HCT116 (cell line): ENCODE measurements around the gene PAX8. TPM values are rescaled to one million over a fixed set of nuclear protein-coding genes. Genes with fewer than 3 reads are reported as not detected.
A peak's percentile ranks its signal among the peaks of the same experiment; 100 is the strongest.
"Not testable (repeated sequence)": the region's sequence is repeated elsewhere in the genome, so short reads cannot be mapped to it uniquely, and the experiment has no call there.

Experiments
- ATAC-seq: fragments of 200-7000 bp; cut with Tn5 transposase; 2 replicates; pipeline ENCODE4 v1.9.1; 2020; ENCODE audit warnings: mild to moderate bottlenecking, moderate library complexity
- BruUV-seq: library from RNA; stranded (reverse); fragments of 400-500 nt; replicated peaks from 2 replicates; lab custom pipeline; 2021; lab: Mats Ljungman, UMichigan
- CTCF ChIA-PET: fragments of 300-600 bp; sonication (Branson Sonifier 250); formaldehyde crosslinking; loops from one replicate; lab custom pipeline; 2021; ENCODE audit warnings: antibody characterized with exemption; lab: Charles Lee
- POLR2A ChIA-PET: fragments of 300-600, 350-600 bp; sonication (Branson Sonifier 250); formaldehyde crosslinking; loops from one replicate; lab custom pipeline; 2021; ENCODE audit warnings: antibody characterized with exemption; lab: Charles Lee
- RAD21 ChIA-PET, 2 experiments: fragments of 300-600 bp; sonication (Branson Sonifier 250); formaldehyde crosslinking; loops; one replicate each; lab custom pipeline; 2023; ENCODE audit warnings: low total read pairs in 2 of 2; ENCODE audit not compliant: uncharacterized antibody in 2 of 2, unreplicated experiment in 2 of 2, low non-redundant PET in 1 of 2; lab: Charles Lee
- DNase-seq: peaks from one replicate; pipeline ENCODE4 v3.0.0-alpha.2; 2010; ENCODE audit warnings: low read depth, low spot score
- H2AFZ ChIP-seq: fragments of 200-600 bp; shearing (Covaris generic), sonication (generic); 2 replicates; pipeline ENCODE4 v1.6.1; 2017; ENCODE audit warnings: low read depth, mixed run types, mixed read lengths, antibody characterized with exemption, low read length; ENCODE audit not compliant: poor library complexity, severe bottlenecking
- H3K27ac ChIP-seq: 2 replicates; pipeline ENCODE4 v1.5.1; 2012; ENCODE audit warnings: low read depth, low read length
- H3K27me3 ChIP-seq: fragments of 200-600 bp; sonication (generic); 2 replicates; pipeline ENCODE4 v1.6.1; 2016; ENCODE audit warnings: mixed run types, low read length, mixed read lengths; ENCODE audit not compliant: insufficient read depth
- H3K36me3 ChIP-seq, 2 experiments: fragments of 200-500 bp in 1 of 2; fragments of 200-600 bp in 1 of 2; sonication (Bioruptor generic) in 1 of 2; sonication (generic) in 1 of 2; 2 replicates each; pipeline versions ENCODE4 v1.5.1 to v1.6.1; 2014 to 2016; ENCODE audit warnings: low read length in 2 of 2, inconsistent platforms in 1 of 2, mixed read lengths in 1 of 2, mixed run types in 1 of 2; ENCODE audit not compliant: insufficient read depth in 2 of 2, control insufficient read depth in 1 of 2
- H3K4me1 ChIP-seq, 2 experiments: fragments of 200-600 bp in 1 of 2; sonication (generic) in 1 of 2; 2 replicates each; pipeline versions ENCODE4 v1.5.1 to v1.6.1; 2012 to 2017; ENCODE audit warnings: low read length in 2 of 2, inconsistent platforms in 1 of 2, mild to moderate bottlenecking in 1 of 2, mixed read lengths in 1 of 2, mixed run types in 1 of 2, moderate library complexity in 1 of 2; ENCODE audit not compliant: insufficient read depth in 2 of 2, control insufficient read depth in 1 of 2
- H3K4me2 ChIP-seq: fragments of 200-600 bp; sonication (generic); 2 replicates; pipeline ENCODE4 v1.6.1; 2017; ENCODE audit warnings: mixed run types, low read length, mixed read lengths
- H3K4me3 ChIP-seq, 2 experiments: fragments of 200-600 bp in 1 of 2; sonication (generic) in 1 of 2; replicated peaks in 1 of 2; 2 replicates each; pipeline ENCODE4 v1.5.1; 2011 to 2016; ENCODE audit warnings: low read length in 2 of 2, control low read depth in 1 of 2, low read depth in 1 of 2, mild to moderate bottlenecking in 1 of 2, mixed read lengths in 1 of 2, mixed run types in 1 of 2
- H3K79me2 ChIP-seq: fragments of 200-600 bp; sonication (generic); 2 replicates; pipeline ENCODE4 v1.6.1; 2017; ENCODE audit warnings: mild to moderate bottlenecking, mixed run types, low read length, moderate library complexity, mixed read lengths; ENCODE audit not compliant: insufficient read depth
- H3K9ac ChIP-seq: fragments of 200-600 bp; sonication (generic); 2 replicates; pipeline ENCODE4 v1.6.1; 2016; ENCODE audit warnings: low read length, mixed read lengths
- H3K9me2 ChIP-seq: fragments of 200-600 bp; sonication (generic), shearing (Covaris generic); 2 replicates; pipeline ENCODE4 v1.6.1; 2017; ENCODE audit warnings: mixed run types, mild to moderate bottlenecking, moderate library complexity; ENCODE audit not compliant: insufficient read depth
- H3K9me3 ChIP-seq, 2 experiments: fragments of 200-500 bp in 1 of 2; fragments of 200-600 bp in 1 of 2; sonication (Bioruptor generic) in 1 of 2; sonication (generic) in 1 of 2; 2 replicates each; pipeline ENCODE4 v1.6.1; 2014 to 2017; ENCODE audit warnings: low read length in 2 of 2, mixed read lengths in 2 of 2, inconsistent platforms in 1 of 2, low read depth in 1 of 2, mild to moderate bottlenecking in 1 of 2, mixed run types in 1 of 2, moderate library complexity in 1 of 2; ENCODE audit not compliant: control insufficient read depth in 1 of 2, insufficient read depth in 1 of 2
- H4K20me1 ChIP-seq: fragments of 200-600 bp; sonication (generic), shearing (Covaris generic); 2 replicates; pipeline ENCODE4 v1.6.1; 2017; ENCODE audit warnings: mixed run types, mild to moderate bottlenecking, moderate library complexity; ENCODE audit not compliant: insufficient read depth
- MAX ChIP-seq: IDR thresholded peaks from 2 replicates; pipeline ENCODE4 v1.6.1; 2012
- REST ChIP-seq: IDR thresholded peaks from 2 replicates; pipeline ENCODE4 v1.6.1; 2012; ENCODE audit warnings: low read depth
- ZFX ChIP-seq: fragments of 450-650 bp; IDR thresholded peaks from 2 replicates; pipeline ENCODE4 v1.6.1; 2017
- intact Hi-C: fragments of 100-400 bp; cut with micrococcal nuclease; formaldehyde crosslinking; loops from 2 replicates; pipeline ENCODE4 v1.10.0; 2022
- total RNA-seq: library from RNA; stranded (reverse); gene quantifications from one replicate; pipeline ENCODE4 v1.2.1, GENCODE V29; 2021; ENCODE audit not compliant: unreplicated experiment

PAX8 gene
- total RNA-seq, 1 experiment from 2014 or later, result 4.4 TPM

GRCh38 chr2:113324684-113325160, 46.0 kb upstream of the PAX8 start:
- RAD21 ChIA-PET, result no interaction called here
- Histone ChIP-seq H3K9ac (peak overlapping the region; percentile 63), H3K4me2 (peak overlapping the region; percentile 86), H3K27ac (peak overlapping the region; percentile 49; the same call in 1 of the 2 replicates), H3K79me2 (no peaks in the 10 kb centered on the region), H3K9me3 (no peaks in the 10 kb centered on the region), H3K27me3 (no peaks in the 10 kb centered on the region)
- BruUV-seq, result no TSS peak
- CTCF ChIA-PET, result no interaction called here
- POLR2A ChIA-PET, result no interaction called here
- peak; percentile 44; the same call in 1 of the 2 replicates for TF ChIP-seq MAX
- no peak for TF ChIP-seq REST
- no peak for TF ChIP-seq ZFX
- TF ChIP-seq, all 23 proteins: peak for 1
- intact Hi-C loops, result no loop called here
- H3K4me3 ChIP-seq, result peak overlapping the region; percentile 34 to 56
- peak; percentile 90 for ATAC-seq
- no peaks in the 10 kb centered on the region for H3K36me3 ChIP-seq
- H3K9me2 ChIP-seq, result no peaks in the 10 kb centered on the region
- H4K20me1 ChIP-seq, result no peaks in the 10 kb centered on the region
- peak overlapping the region; percentile 61 for H2AFZ ChIP-seq
- peak; percentile 6 for DNase-seq
- H3K4me1 ChIP-seq, result peaks cover 11 to 15% of the 10 kb centered on the region in 2 experiments; a peak in 3 of 4 replicates

GRCh38 chr2:113323129-113323528, 44.4 kb upstream of the PAX8 start:
- H3K9me2 ChIP-seq, H4K20me1 ChIP-seq, H3K4me3 ChIP-seq, H2AFZ ChIP-seq, H3K9me3 ChIP-seq, H3K4me2 ChIP-seq, BruUV-seq, CTCF ChIA-PET, DNase-seq, intact Hi-C loops, H3K79me2 ChIP-seq, ATAC-seq, H3K27ac ChIP-seq, POLR2A ChIA-PET, H3K27me3 ChIP-seq, H3K9ac ChIP-seq, H3K36me3 ChIP-seq, RAD21 ChIA-PET: not testable (repeated sequence)
- H3K4me1 ChIP-seq, result peaks cover 11 to 15% of the 10 kb centered on the region in 2 experiments; a peak in 3 of 4 replicates

GRCh38 chr2:113320106-113320505, 41.4 kb upstream of the PAX8 start:
- H3K9me2 ChIP-seq, intact Hi-C loops, H3K9ac ChIP-seq, BruUV-seq, H3K4me3 ChIP-seq, H3K36me3 ChIP-seq, H4K20me1 ChIP-seq, H2AFZ ChIP-seq, DNase-seq, H3K27ac ChIP-seq, RAD21 ChIA-PET, H3K4me2 ChIP-seq, H3K9me3 ChIP-seq, POLR2A ChIA-PET, ATAC-seq, H3K4me1 ChIP-seq, H3K27me3 ChIP-seq, H3K79me2 ChIP-seq, CTCF ChIA-PET: not testable (repeated sequence)
